Left renal pelvis (tissue), 4 donors: ENCODE results near the gene PDZRN3. TPM values are rescaled to one million over a fixed set of nuclear protein-coding genes. Genes with fewer than 3 reads are reported as not detected.

Source experiments
- DNase-seq, 4 donors: peaks; one replicate each; pipeline ENCODE4 v3.0.0-alpha.2; 2013; ENCODE audit warnings: low read depth in 4 of 4, low spot score in 3 of 4
- polyA plus RNA-seq, 4 donors: library from polyadenylated mRNA; unstranded; fragments of 120-200 nt; gene quantifications; one replicate each; pipeline ENCODE4 v1.2.1, GENCODE V29; 2013; ENCODE audit not compliant: insufficient read length in 4 of 4

The PDZRN3 gene
- polyA plus RNA-seq, 4 donors = 35.8 to 56.4 (median 48.3) TPM

DNA sequence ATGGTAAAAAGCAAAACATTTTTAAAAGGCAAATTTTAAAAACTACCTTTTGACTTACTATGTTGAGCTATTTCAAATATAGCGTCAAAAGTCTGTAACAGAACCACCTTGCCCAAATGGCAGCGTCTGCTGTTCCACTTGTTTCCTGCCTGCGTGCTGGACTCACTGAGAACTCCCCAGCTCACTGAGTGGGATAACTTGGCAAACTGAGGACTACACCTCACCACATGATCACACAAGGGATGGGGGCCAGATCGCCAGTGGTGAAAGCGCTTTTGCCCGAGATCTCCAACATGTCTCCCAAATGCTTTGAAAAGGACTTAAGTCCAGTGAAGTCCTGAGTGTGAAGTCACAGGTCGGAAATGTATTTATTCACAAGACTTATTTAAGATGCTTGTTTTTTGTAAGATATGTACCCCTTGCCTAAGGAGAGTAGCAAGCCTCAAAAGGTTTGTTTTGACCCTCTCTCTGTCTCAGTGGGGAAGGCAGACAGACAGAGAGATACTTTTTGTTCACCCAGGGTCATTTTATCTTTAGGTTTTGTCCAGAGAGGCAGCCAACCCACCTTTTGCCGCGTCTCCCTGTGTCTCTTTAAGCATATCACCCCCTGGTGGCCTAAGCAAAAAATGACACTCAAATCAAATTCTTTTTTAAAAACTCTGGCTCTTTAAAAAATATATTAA lies 192.6 kb downstream of the PDZRN3 start:
- no peak for DNase-seq

GRCh38 chr3:73431183-73431900 lies 193.4 kb downstream of the PDZRN3 start:
- DNase-seq = no peak

DNA sequence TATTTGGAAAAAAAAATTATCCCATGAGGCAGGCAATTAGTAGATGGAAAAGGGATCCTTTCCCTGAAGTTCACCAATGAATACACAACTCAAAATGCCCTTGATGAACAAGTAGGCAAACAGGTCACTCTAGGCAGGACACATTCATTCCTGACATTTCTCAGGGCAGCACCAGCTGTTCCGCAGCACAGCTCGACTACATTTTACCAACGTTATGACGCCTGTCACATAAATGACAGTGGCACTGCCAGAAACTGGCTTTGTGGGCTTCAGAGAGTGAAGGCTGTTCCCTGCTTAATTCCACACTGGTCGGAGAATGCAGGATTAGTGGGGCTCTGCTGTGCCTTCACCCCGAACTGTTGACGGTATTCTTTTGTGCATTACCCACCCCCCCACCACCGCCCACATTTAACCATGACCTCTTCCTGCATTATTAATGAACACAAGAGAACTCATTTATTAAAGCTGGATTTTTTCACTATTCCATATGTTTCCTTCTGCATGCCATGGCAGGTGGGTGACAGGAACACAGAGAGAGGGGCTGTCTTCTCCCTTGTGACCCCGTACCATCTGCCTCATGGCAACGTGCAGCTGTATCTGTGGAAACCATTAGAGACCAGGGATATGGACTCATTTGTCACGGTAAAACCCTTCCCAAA lies 197.6 kb downstream of the PDZRN3 start:
- DNase-seq = no peak

DNA sequence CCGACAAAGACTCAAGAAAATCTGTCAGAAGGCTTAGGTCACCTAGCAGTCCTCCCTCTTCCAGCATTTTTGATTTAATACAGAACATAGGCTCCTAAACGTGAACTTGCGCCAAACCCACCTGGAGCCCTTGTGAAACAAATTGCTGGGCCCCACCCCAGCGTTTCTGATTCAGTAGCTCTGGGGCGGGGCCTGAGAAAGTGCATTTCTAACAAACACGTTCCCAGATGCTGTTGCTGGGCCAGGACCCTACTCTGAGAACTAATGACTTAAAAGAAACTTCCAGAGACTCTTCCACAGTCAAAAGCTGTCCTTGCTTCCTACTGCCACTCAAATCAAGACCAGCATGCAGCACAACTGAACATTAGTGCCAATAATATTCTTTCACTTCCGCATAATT lies 198.1 kb downstream of the PDZRN3 start:
- DNase-seq = no peak

- no peak for DNase-seq
Measured at GRCh38 chr3:73423116-73423515, 201.6 kb downstream of the PDZRN3 start.

GRCh38 chr3:73422571-73422970 lies 202.2 kb downstream of the PDZRN3 start:
- no peak for DNase-seq

DNA sequence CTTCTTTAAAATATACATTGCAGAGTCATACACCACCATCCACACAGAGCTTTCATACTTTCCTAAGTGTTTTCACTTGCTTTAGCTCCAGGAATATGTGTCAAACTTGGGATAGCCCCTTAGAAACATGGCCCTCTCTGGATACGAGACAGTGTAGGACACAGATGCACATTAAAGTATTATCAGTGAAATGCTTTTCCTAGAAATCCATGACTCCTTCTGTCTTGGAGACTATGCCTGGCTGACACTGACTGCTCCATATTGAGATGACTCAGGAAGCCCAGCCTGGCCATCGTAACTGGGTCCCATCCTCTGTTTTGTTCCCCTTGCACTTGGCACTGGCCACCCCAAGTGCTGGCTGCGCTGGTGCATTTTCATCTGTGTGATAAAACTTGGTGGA lies 204.8 kb downstream of the PDZRN3 start:
- no peak for DNase-seq

DNA sequence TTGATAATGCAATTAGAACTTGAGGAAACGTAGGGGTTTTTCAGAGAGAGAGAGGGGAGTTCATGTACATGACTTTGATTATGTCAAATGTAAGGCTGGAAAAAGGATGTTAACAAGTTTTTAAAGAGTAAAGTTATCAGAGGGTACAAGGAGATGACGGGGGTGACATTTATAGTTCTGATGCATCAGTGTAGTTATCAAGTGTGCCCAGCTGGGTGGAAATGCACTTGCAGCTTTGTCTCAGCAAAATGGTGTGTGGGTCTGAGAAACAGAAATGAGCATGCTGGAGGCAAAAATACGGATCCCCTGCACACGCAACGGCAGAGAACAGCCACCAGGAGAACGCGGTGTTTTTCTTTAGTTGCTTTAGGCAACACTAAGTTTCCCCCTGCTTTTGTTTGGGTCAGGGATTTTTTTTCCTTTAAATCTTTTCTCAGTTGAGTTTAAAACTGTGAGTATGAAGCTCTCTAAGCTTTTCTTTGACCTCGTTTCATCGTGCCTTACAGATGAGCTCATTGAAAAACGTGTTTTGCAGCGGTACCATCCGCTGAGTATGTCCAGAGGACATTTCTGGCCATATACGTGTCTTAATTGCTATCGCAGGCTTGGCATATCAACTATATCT lies 205.4 kb downstream of the PDZRN3 start:
- DNase-seq = no peak

DNA sequence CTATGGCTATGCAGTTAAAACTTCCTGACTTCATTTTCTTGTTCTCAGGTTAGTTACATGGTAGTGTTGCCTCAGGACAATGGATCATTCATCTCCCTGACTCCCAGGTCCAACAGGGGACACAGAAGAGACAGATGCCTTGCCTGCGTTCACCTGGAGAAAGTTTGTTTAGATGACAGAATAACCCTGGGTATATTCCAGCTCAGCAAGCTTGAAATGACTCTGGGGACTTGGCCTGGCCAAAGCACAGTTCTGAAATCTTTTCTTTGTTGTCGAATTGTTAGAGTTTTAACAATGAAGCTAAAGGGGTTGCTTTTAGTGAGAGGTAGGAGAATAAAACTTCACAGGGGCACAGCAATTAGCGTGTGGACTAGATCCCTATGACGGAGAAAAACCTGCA lies 206.1 kb downstream of the PDZRN3 start:
- no peak for DNase-seq

DNA sequence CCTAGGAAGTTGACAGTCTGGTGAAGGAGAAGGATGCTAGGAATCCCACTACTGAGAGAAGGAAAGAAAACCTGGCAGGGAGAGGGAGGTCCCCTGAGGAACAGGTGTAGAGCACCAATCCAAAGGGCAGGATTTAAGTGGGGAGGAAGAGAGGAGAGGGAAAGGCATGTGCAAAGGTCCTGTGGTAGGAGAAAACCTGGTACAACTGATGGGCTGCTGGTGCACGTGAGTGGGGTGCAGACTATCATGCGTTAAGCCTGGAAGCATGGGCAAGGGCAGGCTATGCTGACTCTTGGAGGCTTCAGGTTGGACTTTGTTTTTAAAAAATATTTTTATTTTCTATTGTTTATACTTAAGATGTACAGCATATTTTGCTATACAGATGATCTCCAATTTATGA lies 209.6 kb downstream of the PDZRN3 start:
- DNase-seq = no peak

DNA sequence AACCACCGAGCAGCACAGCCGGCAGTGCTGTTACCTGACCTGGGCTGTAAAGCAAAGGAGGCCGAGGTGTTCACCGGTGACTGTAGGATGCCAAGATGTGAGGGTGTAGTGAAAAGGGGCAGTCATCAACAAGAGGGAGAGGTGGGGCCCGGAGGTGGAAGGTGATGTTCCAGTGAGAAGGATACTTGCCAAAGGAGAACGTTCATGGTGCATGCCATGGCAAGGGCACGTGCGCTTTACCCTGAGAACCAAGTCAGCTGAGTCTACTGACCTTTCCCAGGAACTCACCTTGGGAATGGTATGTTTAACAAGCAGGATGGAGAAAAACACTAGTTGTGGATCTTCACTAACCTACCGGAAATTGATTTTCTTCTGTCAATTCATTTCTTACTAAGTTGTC lies 211.1 kb downstream of the PDZRN3 start:
- no peak for DNase-seq

- DNase-seq = no peak
Measured at GRCh38 chr3:73411993-73412392, 212.7 kb downstream of the PDZRN3 start.

DNA sequence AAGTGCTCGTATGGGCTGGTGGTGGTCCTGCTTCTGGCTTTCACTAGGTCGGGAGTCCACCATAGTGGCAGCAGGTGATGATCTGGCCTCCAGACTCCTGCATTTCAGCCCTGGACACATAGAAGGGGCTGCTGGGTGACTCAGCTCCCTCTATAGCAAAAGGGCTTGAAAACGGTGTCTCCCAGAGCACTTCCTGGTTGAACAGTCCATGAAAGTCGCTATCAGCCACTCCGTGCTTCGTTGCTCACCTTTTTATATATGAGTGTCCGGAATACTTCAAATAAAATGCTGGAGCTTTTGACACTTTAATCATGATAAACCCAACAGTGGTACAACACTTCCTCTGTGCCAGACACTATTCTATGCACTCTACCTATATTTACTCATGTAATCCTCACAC lies 213.2 kb downstream of the PDZRN3 start:
- no peak for DNase-seq

DNA sequence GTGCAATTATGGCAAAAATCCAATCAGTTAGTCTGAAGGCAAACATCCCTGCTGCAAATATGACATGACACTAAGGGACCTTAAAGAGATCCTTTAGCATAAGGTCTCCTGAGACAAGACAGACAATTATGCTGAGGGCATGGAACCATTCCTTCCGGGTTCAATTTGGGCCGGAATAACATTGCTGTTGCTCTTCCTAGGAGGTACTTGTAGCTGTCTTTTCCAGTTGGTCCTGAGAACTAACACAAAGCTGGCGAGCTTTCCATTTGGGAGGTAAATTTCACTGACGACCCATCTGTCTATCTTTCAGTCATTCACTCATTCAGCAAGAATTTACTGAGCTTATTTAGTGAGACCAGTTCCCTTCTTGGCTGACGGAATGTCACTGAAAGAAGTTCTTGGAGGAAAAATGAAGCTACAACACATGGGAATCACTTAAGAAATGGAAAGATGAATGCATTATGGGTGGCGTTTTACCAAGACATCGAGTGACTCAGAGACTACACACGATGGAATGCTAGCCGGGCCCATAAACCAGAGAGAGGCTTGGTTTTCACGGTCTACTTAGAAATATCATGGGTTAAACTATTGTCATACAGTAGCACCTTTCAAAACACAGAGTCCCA lies 215.5 kb downstream of the PDZRN3 start:
- no peak for DNase-seq

- DNase-seq = no peak
Measured at GRCh38 chr3:73408634-73409033, 216.1 kb downstream of the PDZRN3 start.

- DNase-seq = no peak
Measured at GRCh38 chr3:73407577-73407976, 217.2 kb downstream of the PDZRN3 start.

GRCh38 chr3:73405853-73406252 lies 218.9 kb downstream of the PDZRN3 start:
- no peak for DNase-seq

- no peak for DNase-seq
Measured at GRCh38 chr3:73405000-73405399, 219.7 kb downstream of the PDZRN3 start.

DNA sequence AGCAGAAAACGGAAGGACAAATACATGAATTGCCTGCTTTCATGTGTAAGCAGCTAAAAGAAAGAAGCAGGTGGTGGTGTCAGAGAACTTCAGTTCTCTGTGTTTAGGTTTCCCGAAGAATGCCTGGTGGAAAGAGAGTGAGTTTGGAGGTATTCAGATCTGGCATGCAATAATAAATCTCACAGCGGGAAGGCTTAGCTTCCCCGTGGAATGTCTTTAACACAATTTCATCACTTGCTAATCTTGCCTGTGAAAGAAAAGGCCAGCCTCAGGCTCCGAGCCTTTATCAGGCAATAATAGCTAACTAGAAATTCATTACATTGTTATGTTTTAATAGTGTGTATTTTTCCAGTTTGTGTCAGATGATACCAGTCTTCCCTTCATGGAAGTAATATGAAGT lies 220.3 kb downstream of the PDZRN3 start:
- DNase-seq = no peak

DNA sequence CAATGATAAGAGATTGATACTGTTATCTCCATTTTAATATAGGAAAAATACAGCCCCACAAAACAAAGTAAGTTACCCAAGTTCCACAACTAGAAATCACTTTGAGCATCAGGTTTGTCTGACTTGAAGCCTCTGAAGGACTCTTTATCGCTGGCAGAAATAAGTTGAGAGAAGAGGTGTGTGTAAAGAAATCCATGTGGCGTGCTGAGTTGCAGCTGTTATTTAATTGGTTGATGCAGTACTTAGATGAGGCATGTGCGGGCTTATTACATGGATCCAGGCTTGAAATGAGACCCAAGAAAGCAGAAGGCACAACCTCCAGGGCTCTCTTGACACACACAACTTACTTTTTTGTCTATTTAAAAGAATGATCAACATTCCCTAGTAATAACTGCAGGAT lies 221.3 kb downstream of the PDZRN3 start:
- DNase-seq = no peak
